GM19043 (cell line): Measurements from ENCODE around the gene STK11.

ENCODE experiments used
- ATAC-seq: cut with Tn5 transposase; IDR thresholded peaks from one replicate; pipeline ENCODE4 v1.9.1; 2021; ENCODE audit warnings: low read depth; ENCODE audit not compliant: unreplicated experiment

STK11 gene, protein sequence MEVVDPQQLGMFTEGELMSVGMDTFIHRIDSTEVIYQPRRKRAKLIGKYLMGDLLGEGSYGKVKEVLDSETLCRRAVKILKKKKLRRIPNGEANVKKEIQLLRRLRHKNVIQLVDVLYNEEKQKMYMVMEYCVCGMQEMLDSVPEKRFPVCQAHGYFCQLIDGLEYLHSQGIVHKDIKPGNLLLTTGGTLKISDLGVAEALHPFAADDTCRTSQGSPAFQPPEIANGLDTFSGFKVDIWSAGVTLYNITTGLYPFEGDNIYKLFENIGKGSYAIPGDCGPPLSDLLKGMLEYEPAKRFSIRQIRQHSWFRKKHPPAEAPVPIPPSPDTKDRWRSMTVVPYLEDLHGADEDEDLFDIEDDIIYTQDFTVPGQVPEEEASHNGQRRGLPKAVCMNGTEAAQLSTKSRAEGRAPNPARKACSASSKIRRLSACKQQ

DNA sequence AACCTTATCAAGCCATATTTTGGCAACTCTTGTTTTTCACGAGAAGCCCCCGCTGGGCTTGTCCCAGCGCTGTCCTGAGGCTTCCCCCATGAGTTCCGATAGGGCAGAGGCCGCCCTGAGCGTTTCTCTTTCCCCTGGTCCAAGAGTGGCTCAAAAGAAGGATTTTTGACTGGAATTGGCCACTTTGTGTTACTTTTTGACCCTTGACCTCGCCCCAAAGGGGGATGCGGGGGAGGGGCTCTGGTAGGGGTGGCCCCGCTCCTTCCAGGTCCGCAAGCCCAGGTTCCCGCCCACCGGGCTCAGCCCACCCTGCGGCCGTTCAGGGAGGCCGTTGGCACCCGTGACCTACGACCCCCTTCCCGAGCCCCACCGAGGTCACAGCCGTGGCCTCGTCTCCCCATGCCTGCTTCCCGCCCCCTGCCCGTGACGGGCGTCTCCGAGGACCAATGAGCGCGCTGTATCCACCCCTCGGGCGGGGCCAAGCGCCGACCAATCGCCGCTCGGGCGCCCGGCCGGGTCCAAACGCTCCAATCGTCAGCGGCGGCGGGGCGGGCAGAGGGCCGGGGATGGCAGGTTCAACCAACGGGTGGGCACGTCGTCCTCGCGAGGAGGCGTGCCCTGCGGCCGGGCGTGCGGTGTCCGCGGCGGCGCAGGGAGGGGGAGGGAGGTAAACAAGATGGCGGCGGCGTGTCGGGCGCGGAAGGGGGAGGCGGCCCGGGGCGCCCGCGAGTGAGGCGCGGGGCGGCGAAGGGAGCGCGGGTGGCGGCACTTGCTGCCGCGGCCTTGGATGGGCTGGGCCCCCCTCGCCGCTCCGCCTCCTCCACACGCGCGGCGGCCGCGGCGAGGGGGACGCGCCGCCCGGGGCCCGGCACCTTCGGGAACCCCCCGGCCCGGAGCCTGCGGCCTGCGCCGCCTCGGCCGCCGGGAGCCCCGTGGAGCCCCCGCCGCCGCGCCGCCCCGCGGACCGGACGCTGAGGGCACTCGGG lies at the start of gene STK11:
STK11 (plus strand) TSS at position 665 of the 986 bp plus-strand sequence. CDS start 1,136 bp downstream, outside the sequence.
- ATAC-seq = peak; percentile 83

DNA sequence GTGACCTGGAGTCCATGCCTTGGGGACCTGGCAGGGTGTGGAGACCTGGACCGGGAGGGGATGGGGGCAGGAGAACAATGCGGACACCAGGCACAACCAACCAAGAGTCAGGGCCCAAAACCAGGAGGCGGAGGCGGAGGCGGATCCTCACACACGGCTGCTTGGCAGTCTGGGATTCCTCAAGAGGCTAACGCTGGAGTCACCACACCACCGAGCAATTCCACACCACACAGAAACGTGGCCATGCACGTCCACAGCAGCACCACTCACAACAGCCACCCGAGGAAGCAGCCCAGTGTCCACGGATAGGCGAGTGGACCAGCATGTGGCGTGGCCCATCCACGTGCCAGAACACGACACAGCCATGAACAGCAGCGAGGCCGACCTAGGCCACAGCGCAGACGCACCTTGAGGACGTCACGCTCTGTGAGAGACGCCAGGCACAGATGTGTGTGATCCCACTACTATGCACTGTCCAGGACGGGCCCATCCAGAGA lies 49.2 kb upstream of the STK11 start:
- ATAC-seq = no peak

DNA sequence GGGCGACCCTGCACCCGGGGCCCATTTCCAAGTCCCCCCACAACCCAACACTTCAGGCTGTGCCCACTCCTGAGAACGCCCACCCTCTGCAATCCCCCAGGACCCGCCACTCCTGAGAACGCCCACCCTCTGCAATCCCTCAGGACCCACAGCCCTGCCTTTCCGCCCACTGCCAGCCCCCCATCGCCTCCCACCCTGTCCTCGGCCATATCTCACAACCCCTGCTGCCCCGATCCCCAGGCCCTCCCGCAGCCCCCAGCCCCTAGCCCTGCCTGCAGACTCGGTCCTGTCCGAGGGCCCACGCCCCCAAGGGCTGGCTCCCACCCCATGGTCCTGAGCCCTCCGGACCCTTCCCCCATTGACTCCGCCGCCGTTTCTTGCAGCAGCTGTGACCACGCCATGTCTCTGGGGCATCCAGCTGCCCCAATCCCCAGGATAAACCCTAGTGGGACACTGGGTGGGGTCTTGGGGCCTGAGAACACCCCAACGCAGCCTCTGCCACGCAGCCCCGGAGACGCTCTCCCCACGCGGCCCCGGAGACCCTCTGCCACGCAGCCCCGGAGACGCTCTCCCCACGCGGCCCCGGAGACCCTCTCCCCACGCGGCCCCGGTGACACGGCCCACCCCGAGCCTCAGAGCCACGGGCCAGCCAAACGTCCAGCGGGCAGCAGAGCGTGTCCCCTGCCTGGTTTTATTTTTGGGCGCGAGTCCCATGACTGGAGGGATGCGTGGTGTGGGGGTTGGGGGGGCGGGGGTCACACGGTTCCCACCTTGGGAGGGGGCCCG lies 48.6 kb upstream of the STK11 start:
- ATAC-seq = no peak

DNA sequence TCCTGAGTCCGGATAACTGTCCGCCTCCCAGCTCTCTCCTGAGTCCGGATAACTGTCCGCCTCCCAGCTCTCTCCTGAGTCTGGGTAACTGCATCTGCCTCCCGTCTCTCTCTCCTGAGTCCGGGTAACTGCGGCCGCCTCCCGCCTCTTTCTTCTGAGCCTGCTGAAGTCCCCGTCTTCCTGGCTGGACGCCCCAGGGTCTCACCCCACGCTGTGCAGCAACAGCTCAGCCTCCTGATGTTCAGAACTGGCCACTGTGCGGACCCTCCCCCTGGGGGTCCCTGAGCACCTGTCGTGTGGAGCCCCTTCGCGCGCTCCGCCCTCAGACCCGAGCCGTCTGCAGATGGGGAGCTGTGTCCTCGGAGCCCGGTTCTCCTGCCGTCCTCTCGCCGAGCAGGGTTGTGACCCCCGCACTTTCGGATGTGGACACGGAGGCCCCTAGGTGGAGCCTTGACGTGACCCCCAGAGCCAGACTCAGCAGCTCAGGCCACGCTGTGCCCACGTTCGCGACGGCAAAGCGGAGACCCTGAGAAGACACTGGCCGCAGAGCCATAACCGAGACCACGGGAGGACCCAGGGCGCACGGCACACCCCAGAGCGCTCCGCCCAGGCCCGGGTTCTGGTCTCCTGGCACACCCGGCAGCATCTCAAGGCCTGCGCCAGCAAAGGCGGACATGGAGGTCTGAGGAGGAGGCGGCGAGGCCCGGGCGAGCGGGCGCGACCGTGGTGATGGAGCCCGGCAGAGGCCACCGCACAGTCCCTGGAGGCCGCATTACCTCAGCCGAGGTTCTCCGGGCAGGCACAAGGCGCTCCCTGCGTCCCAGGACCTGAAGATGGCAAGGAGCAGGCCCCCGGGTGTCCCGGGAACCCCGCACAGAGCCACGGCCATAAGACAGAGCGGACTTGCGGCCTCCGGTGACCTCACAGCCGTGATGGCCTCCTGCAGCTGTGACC lies 47.4 kb upstream of the STK11 start:
- ATAC-seq = no peak

DNA sequence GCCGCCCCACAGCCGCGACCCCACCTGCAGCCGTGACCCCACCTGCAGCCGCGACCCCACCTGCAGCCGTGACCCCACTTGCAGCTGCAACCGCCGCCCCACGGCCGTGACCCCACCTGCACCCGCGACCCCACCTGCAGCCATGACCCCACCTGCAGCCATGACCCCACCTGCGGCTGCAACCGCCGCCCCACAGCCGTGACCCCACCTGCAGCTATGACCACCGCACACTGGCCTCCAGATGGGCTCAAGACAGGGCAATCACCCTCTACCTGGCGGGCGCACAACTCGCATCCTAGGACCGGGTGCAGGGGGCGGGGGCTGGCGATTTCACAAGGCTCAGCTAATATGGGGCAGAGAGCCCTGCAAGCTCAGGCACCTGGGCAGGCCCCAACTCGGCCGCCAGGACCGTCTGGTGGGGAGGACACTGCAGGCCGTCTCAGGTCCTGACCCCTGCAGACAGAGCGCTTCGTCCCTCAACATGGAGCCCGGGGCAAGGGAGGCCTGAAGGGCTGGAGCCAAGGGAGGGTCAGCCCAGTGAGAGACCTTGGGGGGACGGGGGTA lies 46.6 kb upstream of the STK11 start:
- no peak for ATAC-seq

DNA sequence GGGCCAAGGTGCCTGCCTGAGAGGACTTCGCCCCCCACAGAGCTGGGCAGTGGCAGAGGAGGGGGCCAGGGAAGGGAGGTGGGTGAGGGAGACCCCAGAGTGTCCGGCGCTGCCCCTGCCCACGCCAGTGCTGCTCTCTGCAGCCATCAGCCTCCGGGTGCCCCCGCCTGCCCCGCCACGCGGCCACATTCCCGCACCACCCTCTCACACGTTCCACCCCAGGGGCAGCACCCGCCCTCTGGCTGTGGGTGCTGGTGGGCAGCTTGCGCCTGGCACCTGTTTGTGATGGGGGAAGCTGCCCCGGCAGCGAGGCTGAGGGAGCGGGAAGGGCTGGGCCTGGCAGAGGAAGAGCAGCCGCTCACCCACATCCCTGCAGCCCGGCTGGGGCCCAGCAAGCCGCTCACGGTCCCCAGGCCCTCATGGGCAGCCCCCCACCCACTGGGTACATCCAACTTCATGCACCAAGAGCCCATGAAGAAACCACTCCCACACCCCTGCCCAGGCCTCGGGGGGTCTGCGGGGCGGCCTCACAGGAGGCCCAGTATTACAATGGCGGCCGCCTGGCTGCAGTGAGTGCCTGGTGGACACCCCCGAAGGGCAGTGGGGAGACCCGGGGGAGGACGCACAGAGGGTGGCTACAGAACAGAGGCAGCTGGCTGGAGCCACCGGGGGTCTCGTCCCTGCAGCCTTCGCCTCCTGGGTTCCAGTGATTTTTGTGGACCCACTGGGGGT lies 45.5 kb upstream of the STK11 start:
- ATAC-seq = no peak

DNA sequence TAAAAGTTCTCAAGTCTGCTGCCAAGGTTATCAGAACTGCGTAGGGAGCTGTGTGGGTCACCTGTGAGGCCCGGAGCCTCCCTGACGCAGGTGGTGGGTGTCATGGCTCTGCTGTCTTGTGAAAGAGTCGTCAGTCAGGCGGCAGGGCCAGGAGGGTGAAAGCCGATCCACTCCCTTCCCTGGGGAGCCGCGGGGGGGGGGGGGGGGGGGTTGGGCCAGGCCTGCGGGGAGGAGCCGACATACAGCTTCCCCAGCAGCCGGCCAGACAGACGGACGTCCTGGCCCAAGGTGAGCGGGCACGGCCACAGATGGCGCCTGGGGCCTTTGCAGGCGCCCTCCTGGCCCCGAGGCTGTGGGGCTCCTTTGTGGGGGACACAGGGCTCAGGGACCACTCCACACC lies 43.9 kb upstream of the STK11 start:
- no peak for ATAC-seq

DNA sequence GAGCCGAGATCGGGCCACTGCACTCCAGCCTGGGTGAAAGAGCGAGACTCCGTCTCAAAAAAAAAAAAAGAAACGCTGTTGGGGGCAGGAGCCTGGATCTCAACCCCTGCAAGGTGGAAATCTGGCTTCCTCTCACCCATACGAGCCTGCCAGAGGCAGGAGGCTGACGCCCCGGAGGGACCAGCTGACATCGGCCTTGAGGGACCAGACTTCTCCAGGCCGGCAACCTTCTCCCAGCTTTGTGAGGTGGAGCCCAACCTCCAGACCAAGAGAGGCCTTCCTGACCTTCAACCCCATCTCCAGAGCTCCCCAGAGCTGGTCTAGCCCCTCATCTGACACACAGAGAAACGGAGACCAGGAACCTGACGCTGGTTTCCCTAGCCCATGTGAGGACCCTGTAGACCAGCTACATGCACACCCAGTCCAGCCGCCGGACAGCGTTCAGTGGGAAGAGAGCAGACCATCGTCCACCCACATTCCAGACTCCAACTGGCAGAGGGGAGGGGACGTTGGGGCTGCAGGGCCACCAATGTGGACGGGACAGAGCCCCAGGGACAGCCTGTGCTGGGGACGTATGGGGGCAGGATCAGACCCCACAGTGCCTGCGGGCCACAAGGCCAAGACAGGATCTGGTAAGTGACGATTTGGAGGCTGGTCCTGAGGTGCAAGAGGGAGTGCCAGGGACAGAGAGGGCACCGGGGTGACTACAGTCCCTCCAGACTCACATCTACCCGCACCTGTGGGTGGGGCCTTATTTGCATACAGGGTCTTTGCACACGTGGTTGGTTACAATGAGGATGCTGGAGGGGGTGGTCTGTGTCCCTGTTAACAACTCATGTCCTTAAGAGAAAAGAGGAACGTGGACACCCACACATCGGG lies 42.9 kb upstream of the STK11 start:
- ATAC-seq = no peak

DNA sequence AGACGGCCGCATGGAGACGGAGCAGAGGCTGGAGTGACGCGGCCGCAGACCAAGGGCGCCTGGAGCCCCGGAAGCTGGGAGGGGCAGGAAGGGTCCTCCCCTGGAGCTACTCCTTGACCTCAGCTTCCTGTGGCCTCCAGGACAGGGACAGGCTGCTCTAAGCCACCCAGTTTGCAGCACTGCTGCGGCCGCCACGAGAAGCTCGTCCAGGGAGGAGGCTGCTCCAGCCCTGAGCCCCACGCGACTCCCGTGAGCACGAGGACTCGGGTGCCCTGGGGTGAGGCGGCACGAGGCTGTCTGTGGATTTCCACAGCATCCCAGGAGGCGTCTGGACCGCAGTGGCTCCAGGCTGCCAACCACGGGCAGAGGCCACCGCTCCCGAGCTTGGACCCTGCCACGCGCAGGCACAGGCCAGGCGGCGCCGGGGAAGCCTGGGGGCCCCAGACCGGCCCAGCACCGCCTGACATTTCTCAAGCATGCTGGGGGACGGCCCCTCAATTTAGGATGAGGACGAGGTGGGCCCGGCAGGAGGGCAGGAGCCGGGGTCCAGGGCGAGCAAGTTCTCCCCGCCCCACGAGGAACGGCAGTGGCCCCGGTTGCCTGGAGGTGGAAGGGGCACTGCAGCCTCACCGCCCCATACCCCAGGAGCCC lies 42.2 kb upstream of the STK11 start:
- no peak for ATAC-seq

DNA sequence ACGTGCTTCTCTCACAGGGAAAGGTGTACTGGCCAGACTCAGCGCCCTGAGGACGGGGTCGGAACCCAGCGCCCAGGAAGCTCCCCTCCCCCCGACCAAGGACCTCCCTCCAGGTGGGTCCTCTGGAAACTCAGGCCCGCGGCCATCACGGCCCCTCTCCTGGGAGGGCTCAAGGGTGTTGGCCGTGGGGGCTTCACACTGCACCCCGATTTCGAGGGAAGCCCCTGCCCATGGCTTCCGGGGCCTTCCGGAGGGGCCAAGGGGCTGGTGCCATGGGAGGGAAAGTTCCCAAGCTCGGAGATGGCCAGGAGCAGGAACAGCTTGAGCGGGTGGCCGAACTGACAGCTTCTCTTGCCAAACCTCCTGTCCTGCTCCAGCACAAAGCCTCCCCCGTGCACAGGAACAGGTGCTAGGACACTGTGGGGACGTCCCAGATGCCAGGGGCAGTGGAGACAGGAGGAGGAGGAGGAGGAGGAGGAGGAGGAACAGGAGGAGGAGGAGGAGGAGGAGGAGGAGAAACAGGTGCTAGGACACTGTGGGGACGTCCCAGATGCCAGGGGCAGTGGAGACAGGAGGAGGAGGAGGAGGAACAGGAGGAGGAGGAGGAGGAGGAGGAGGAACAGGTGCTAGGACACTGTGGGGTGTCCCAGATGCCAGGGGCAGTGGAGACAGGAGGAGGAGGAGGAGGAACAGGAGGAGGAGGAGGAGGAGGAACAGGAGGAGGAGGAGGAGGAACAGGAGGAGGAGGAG lies 41.5 kb upstream of the STK11 start:
- ATAC-seq = no peak

DNA sequence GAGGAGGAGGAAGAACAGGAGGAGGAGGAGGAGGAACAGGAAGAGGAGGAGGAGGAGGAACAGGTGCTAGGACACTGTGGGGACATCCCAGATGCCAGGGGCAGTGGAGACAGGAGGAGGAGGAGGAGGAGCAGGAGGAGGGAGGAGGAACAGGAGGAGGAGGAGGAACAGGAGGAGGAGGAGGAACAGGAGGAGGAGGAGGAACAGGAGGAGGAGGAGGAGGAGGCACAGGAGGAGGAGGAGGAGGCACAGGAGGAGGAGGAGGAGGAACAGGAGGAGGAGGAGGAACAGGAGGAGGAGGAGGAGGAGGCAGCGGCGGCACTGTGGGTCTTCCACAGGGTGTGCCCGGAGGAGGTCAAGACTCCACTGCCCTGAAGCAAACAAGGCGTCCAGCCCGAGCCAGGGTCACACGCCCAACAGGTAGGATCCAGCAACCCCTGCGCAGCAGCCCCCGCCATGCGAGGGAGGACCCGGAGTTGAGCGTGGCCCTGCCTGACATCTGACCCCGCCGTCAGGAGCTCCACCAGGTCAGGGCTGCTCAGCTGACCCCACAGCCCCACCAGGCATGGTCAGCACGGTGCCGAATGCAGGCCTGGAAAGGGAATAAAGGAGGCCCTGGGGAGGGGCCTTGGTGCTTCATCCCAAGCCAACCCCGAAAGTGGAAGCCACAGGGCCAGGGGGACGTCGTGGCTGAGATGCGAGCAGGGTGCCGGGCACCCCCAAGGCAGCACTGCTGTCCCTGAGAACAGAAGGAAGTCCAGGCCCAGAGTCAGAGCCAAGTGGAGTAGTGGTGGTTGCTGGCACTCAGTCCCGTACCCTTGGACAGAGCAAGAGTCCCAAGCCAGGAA lies 40.7 kb upstream of the STK11 start:
- ATAC-seq = no peak

DNA sequence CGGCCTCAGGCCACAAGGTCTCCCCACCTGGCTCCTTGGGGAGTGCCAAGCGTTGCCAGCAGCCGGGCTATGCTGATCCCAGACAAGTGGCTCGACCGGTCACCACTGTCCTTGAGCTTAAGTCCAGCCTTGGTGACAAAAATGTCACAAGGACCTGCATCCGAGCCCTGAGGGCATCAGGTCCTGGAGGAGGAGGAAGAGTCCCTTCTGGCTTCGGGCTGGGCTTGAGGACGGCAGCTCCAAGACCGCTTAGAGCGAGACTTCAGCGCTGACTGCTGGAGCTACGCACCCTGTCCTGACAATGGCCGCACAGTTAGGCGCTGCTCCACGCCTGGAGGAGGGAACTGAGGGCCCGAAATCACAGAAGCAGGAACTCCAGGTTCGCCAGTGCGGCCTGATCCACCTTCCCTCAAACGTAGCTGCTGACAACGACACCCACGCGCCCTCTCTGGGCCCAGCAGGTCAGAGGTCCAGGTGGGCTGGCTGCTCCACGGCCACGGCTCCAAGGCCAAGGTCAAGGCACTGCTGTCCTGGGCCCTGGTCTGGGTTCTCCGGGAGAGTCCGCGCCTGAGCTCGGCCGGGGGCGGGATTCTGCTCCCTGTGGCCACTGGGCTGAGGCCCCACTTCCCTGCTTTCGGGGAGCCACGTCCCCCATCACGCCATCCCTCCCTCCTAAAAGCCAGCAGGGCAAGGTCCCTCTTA lies 38.6 kb upstream of the STK11 start:
- no peak for ATAC-seq

DNA sequence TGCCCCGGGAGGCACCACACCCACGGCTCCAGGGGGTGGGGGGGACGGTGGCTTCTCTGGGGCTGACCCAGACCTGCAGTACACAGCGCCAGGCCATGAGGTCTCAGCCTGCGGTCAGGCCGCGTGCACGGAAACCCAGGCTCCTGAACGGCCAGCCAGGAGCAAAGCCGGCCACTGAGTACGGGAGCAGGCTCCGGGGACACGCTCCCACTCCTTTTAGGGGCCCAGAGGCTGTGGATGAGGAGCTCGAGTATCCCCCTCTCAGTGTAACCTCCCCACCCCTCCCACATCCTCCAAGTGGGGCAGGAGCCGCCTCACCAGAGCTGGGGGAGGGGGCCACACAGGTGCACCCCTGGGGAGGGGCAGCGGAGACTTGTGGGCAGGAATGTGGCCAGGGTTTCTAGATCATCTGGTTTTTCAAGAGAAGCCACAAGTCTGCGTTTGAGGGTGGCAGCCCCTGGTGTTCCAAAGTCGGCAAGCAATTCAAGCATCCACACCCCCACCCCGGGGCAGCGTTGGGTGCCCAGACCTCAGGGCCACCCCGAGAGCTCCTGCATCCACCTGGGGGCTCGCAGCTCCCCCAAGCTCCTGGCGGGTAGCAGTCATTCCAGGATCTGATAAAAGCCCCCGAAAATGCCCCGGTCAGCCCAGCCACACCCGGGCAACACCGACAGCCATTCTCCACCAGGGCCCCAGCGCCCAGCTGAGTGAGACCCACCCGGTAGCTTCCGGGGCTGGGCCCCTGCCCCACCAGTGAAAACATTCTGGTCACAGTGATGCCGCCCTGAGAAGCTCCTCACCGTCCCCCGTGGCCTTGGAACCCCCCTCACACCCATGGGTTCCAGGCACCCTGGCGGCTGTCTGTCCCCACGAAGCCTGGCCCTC lies 37.6 kb upstream of the STK11 start:
- ATAC-seq = no peak
